ENCODE measurements around the gene TSEN54. TPM values are rescaled to one million over a fixed set of nuclear protein-coding genes. Genes with fewer than 3 reads are reported as not detected.

TSEN54 gene
- polyA plus RNA-seq, 2 donors = 25.1 to 31.5 TPM

- Histone ChIP-seq H3K27me3 (ENCODE audit: control insufficient read depth in 1 of 2, insufficient read depth in 2 of 2, low read length in 2 of 2) (no peaks in the 10 kb centered on the region), H3K36me3 (ENCODE audit: control insufficient read depth in 2 of 2, insufficient read depth in 2 of 2, low read length in 1 of 2) (peaks cover 9 to 28% of the 10 kb centered on the region in 2 donors), H3K9me3 (ENCODE audit: control insufficient read depth in 2 of 2, insufficient read depth in 1 of 2, low read depth in 1 of 2, low read length in 1 of 2) (no peaks in the 10 kb centered on the region), H3K27ac (ENCODE audit: low read depth in 2 of 2, low read length in 1 of 2) (no peak overlapping the region), H3K4me3 (ENCODE audit: low read depth in 1 of 2, low read length in 2 of 2) (no peak overlapping the region), H3K4me1 (ENCODE audit: control insufficient read depth in 2 of 2, insufficient read depth in 2 of 2, low read length in 1 of 2) (peaks cover 6 to 8% of the 10 kb centered on the region in 2 donors)
- 73 to 82% methylated on average over 27 of the region's 27 CpGs for WGBS, 2 donors
These were observed 8.3 kb upstream of the TSEN54 start for GRCh38 chr17:75507733-75508719.

GRCh38 chr17:75508931-75509361, 7.4 kb upstream of the TSEN54 start:
- peak overlapping the region; percentile 50 to 78 for H3K27ac ChIP-seq (ENCODE audit: low read depth in 2 of 2, low read length in 1 of 2)
- H3K36me3 ChIP-seq (ENCODE audit: control insufficient read depth in 2 of 2, insufficient read depth in 2 of 2, low read length in 1 of 2) = peaks cover 9 to 24% of the 10 kb centered on the region in 2 donors
- 47 to 55% methylated on average over 5 of the region's 5 CpGs for WGBS, 2 donors
- no peak overlapping the region for H3K4me3 ChIP-seq (ENCODE audit: low read depth in 1 of 2, low read length in 2 of 2)
- no peaks in the 10 kb centered on the region for H3K27me3 ChIP-seq (ENCODE audit: control insufficient read depth in 1 of 2, insufficient read depth in 2 of 2, low read length in 2 of 2)
- peaks cover 9% of the 10 kb centered on the region in 2 donors for H3K4me1 ChIP-seq (ENCODE audit: control insufficient read depth in 2 of 2, insufficient read depth in 2 of 2, low read length in 1 of 2)
- no peaks in the 10 kb centered on the region for H3K9me3 ChIP-seq (ENCODE audit: control insufficient read depth in 2 of 2, insufficient read depth in 1 of 2, low read depth in 1 of 2, low read length in 1 of 2)

- Histone ChIP-seq H3K27ac (ENCODE audit: low read depth in 2 of 2, low read length in 1 of 2) (peak overlapping the region; percentile 50 to 78), H3K36me3 (ENCODE audit: control insufficient read depth in 2 of 2, insufficient read depth in 2 of 2, low read length in 1 of 2) (peaks cover 9 to 22% of the 10 kb centered on the region in 2 donors), H3K9me3 (ENCODE audit: control insufficient read depth in 2 of 2, insufficient read depth in 1 of 2, low read depth in 1 of 2, low read length in 1 of 2) (no peaks in the 10 kb centered on the region), H3K4me3 (ENCODE audit: low read depth in 1 of 2, low read length in 2 of 2) (no peak overlapping the region), H3K27me3 (ENCODE audit: control insufficient read depth in 1 of 2, insufficient read depth in 2 of 2, low read length in 2 of 2) (no peaks in the 10 kb centered on the region), H3K4me1 (ENCODE audit: control insufficient read depth in 2 of 2, insufficient read depth in 2 of 2, low read length in 1 of 2) (peaks cover 11 to 12% of the 10 kb centered on the region in 2 donors)
- 63 to 70% methylated on average over 19 of the region's 19 CpGs for WGBS, 2 donors
These were observed 6.6 kb upstream of the TSEN54 start for GRCh38 chr17:75509528-75510258.

GRCh38 chr17:75511270-75511609, 5.1 kb upstream of the TSEN54 start:
- peaks cover 11 to 15% of the 10 kb centered on the region in 2 donors for H3K4me1 ChIP-seq (ENCODE audit: control insufficient read depth in 2 of 2, insufficient read depth in 2 of 2, low read length in 1 of 2)
- no peak overlapping the region for H3K4me3 ChIP-seq (ENCODE audit: low read depth in 1 of 2, low read length in 2 of 2)
- H3K36me3 ChIP-seq (ENCODE audit: control insufficient read depth in 2 of 2, insufficient read depth in 2 of 2, low read length in 1 of 2) = peaks cover 5 to 11% of the 10 kb centered on the region in 2 donors
- no peaks in the 10 kb centered on the region for H3K9me3 ChIP-seq (ENCODE audit: control insufficient read depth in 2 of 2, insufficient read depth in 1 of 2, low read depth in 1 of 2, low read length in 1 of 2)
- 82 to 91% methylated on average over 4 of the region's 4 CpGs for WGBS, 2 donors
- no peak overlapping the region for H3K27ac ChIP-seq (ENCODE audit: low read depth in 2 of 2, low read length in 1 of 2)
- no peaks in the 10 kb centered on the region for H3K27me3 ChIP-seq (ENCODE audit: control insufficient read depth in 1 of 2, insufficient read depth in 2 of 2, low read length in 2 of 2)

- Histone ChIP-seq H3K27me3 (ENCODE audit: control insufficient read depth in 1 of 2, insufficient read depth in 2 of 2, low read length in 2 of 2) (no peaks in the 10 kb centered on the region), H3K27ac (ENCODE audit: low read depth in 2 of 2, low read length in 1 of 2) (peak overlapping the region; percentile 27 to 50), H3K36me3 (ENCODE audit: control insufficient read depth in 2 of 2, insufficient read depth in 2 of 2, low read length in 1 of 2) (peaks cover 4 to 5% of the 10 kb centered on the region in 2 donors), H3K4me1 (ENCODE audit: control insufficient read depth in 2 of 2, insufficient read depth in 2 of 2, low read length in 1 of 2) (peaks cover 11 to 15% of the 10 kb centered on the region in 2 donors), H3K4me3 (ENCODE audit: low read depth in 1 of 2, low read length in 2 of 2) (peak overlapping the region in 1 of 2 donors; percentile 6), H3K9me3 (ENCODE audit: control insufficient read depth in 2 of 2, insufficient read depth in 1 of 2, low read depth in 1 of 2, low read length in 1 of 2) (no peaks in the 10 kb centered on the region)
- 54 to 68% methylated on average over 13 of the region's 13 CpGs for WGBS, 2 donors
These were observed 4.4 kb upstream of the TSEN54 start for GRCh38 chr17:75511610-75512575.

- WGBS, 2 donors = 51 to 69% methylated on average over 10 of the region's 10 CpGs
- H3K36me3 ChIP-seq (ENCODE audit: control insufficient read depth in 2 of 2, insufficient read depth in 2 of 2, low read length in 1 of 2) = no peaks in the 10 kb centered on the region
- H3K27me3 ChIP-seq (ENCODE audit: control insufficient read depth in 1 of 2, insufficient read depth in 2 of 2, low read length in 2 of 2) = no peaks in the 10 kb centered on the region
- peak overlapping the region; percentile 27 to 82 for H3K27ac ChIP-seq (ENCODE audit: low read depth in 2 of 2, low read length in 1 of 2)
- peaks cover 11 to 21% of the 10 kb centered on the region in 2 donors for H3K4me1 ChIP-seq (ENCODE audit: control insufficient read depth in 2 of 2, insufficient read depth in 2 of 2, low read length in 1 of 2)
- peak overlapping the region; percentile 75 to 82 for H3K4me3 ChIP-seq (ENCODE audit: low read depth in 1 of 2, low read length in 2 of 2)
- H3K9me3 ChIP-seq (ENCODE audit: control insufficient read depth in 2 of 2, insufficient read depth in 1 of 2, low read depth in 1 of 2, low read length in 1 of 2) = no peaks in the 10 kb centered on the region
These were observed 3.2 kb upstream of the TSEN54 start for GRCh38 chr17:75512926-75513640.

GRCh38 chr17:75513641-75514000, 2.7 kb upstream of the TSEN54 start:
- peak overlapping the region; percentile 13 to 82 for H3K27ac ChIP-seq (ENCODE audit: low read depth in 2 of 2, low read length in 1 of 2)
- H3K9me3 ChIP-seq (ENCODE audit: control insufficient read depth in 2 of 2, insufficient read depth in 1 of 2, low read depth in 1 of 2, low read length in 1 of 2) = no peaks in the 10 kb centered on the region
- 72 to 80% methylated on average over 17 of the region's 17 CpGs for WGBS, 2 donors
- H3K4me3 ChIP-seq (ENCODE audit: low read depth in 1 of 2, low read length in 2 of 2) = peak overlapping the region; percentile 75 to 82
- no peaks in the 10 kb centered on the region for H3K36me3 ChIP-seq (ENCODE audit: control insufficient read depth in 2 of 2, insufficient read depth in 2 of 2, low read length in 1 of 2)
- no peaks in the 10 kb centered on the region for H3K27me3 ChIP-seq (ENCODE audit: control insufficient read depth in 1 of 2, insufficient read depth in 2 of 2, low read length in 2 of 2)
- H3K4me1 ChIP-seq (ENCODE audit: control insufficient read depth in 2 of 2, insufficient read depth in 2 of 2, low read length in 1 of 2) = peaks cover 11 to 19% of the 10 kb centered on the region in 2 donors

GRCh38 chr17:75514299-75514918, 1.9 kb upstream of the TSEN54 start:
- H3K36me3 ChIP-seq (ENCODE audit: control insufficient read depth in 2 of 2, insufficient read depth in 2 of 2, low read length in 1 of 2) = peaks cover 0 to 2% of the 10 kb centered on the region in 2 donors
- peaks cover 11 to 17% of the 10 kb centered on the region in 2 donors for H3K4me1 ChIP-seq (ENCODE audit: control insufficient read depth in 2 of 2, insufficient read depth in 2 of 2, low read length in 1 of 2)
- peak overlapping the region; percentile 81 to 82 for H3K27ac ChIP-seq (ENCODE audit: low read depth in 2 of 2, low read length in 1 of 2)
- WGBS, 2 donors = 14 to 19% methylated on average over 15 of the region's 15 CpGs
- peak overlapping the region; percentile 75 to 82 for H3K4me3 ChIP-seq (ENCODE audit: low read depth in 1 of 2, low read length in 2 of 2)
- H3K9me3 ChIP-seq (ENCODE audit: control insufficient read depth in 2 of 2, insufficient read depth in 1 of 2, low read depth in 1 of 2, low read length in 1 of 2) = no peaks in the 10 kb centered on the region
- no peaks in the 10 kb centered on the region for H3K27me3 ChIP-seq (ENCODE audit: control insufficient read depth in 1 of 2, insufficient read depth in 2 of 2, low read length in 2 of 2)

Data from esophagus (tissue), 2 donors.